ENCODE data around the gene CCDC13.
"Not testable (repeated sequence)": the region's sequence is repeated elsewhere in the genome, so short reads cannot be mapped to it uniquely, and the experiment has no call there.

Gene CCDC13, protein sequence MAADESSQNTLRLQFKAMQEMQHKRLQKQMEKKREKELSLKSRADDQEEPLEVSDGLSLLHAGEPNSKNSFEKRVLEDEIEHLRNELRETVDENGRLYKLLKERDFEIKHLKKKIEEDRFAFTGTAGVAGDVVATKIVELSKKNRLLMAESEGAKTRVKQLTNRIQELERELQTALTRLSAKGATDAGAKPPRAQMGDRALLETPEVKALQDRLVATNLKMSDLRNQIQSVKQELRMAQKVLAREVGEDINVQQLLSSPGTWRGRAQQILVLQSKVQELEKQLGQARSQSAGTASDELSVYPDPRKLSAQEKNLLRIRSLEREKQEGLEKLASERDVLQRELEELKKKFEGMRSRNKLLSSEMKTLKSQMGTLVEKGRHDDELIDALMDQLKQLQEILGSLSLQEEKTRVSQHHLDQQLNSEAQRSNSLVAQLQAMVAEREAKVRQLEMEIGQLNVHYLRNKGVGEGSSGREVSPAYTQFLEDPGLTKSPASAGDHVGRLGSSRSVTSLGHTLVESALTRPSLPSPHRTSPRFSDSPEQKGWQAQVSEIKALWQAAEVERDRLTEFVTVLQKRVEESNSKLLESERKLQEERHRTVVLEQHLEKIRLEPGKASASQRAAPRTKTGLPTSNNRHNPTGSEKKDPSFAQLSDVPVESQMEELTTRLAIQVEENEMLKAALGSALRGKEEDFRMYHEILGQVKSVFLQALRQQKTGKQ
- 0.04 to 0.41 (median 0.19) reads per million in 18 experiments for total RNA-seq

- DNase-seq = peak; percentile 97 to 98
Observed at GRCh38 chr3:42772670-42773408, at the start of gene CCDC13. Gene CCDC13, minus strand, starts transcription at chr3:42773253. Its CDS starts 14,908 bp downstream, at chr3:42758345.

- DNase-seq = no peak
Observed at GRCh38 chr3:42822828-42823227, 49.8 kb upstream of the CCDC13 start.

- DNase-seq = no peak
Observed at GRCh38 chr3:42820746-42821051, 47.6 kb upstream of the CCDC13 start.

GRCh38 chr3:42819351-42819965, 46.4 kb upstream of the CCDC13 start:
- DNase-seq = no peak

DNA sequence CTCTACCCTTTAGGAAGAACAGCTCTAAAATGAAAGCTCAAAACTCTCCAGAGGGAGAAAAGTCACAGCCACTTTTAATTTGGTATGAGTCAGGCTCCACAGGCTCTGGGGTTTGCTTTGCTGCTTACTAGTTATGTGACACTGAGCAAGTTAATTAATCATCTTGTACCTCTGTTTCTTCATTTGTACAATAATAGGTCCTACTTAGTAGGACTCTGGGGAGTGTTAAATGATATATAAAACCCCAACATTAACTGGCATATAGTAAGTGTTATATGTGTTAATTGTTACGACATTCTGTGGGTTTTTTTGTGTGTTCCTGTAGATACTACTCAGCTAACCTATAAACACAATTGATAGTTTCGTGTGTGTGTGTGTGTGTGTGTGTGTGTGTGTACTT, 42.8 kb upstream of the CCDC13 start:
- DNase-seq = no peak

GRCh38 chr3:42814914-42815507, 42.0 kb upstream of the CCDC13 start:
- DNase-seq = no peak

DNA sequence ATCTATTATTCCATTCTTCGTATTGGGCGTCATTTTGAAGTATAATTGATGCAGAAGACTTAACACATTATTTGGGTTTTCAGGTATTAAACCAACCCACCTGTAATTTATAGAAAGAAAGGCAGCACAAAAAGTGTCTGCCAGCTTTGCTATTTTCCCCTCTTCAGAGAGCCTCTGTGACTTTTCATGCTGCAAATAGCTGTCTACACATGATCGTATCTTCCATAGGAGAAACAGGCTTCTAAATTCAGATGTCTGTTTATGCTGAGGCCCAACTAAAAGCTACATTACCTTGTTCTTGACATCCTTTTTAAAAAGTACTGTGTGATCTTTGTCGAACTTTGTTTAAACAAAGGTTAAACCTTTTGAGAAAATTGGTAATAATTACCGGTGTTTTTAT, 41.2 kb upstream of the CCDC13 start:
- DNase-seq = no peak

DNA sequence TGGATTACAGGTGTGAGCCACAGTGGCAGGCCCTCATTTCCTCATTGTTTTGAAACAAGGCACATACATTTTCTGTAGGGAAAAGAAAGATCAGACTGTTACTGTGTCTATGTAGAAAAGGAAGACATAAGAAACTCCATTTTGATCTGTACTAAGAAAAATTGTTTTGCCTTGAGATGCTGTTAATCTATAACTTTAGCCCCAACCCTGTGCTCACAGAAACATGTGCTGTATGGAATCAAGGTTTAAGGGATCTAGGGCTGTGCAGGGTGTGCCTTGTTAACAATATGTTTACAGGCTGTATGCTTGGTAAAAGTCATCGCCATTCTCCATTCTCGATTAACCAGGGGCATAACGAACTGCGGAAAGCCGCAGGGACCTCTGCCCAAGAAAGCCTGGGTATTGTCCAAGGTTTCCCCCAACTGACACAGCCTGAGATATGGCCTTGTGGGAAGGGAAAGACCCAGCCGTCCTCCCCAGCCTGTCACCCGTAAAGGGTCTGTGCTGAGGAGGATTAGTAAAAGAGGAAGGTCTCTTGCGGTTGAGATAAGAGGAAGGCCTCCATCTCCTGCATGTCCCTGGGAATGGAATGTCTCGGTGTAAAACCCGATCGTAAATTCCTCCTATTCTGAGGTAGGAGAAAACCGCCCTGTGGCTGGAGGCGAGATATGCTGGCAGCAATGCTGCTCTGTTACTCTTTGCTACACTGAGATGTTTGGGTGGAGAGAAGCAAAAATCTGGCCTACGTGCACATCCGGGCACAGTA, 38.2 kb upstream of the CCDC13 start:
- not testable (repeated sequence) for DNase-seq

DNA sequence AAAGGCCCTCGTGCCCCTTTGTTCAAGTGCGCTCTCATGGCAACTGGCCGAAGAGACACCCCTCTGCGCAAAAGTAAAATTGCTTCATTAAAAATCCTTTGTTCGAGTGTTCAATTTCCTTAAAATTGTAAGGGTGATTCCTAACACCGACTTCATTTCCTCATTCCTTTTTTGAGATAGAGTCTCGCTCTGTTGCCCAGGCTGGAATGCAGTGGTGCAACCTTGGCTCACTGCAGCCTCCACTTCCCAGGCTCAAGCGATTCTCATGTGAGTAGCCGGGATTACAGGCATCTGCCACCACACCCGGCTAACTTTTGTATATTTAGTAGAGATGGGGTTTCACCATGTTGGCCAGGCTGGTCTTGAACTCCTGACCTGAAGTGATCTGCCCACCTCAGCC, 37.7 kb upstream of the CCDC13 start:
- not testable (repeated sequence) for DNase-seq

DNA sequence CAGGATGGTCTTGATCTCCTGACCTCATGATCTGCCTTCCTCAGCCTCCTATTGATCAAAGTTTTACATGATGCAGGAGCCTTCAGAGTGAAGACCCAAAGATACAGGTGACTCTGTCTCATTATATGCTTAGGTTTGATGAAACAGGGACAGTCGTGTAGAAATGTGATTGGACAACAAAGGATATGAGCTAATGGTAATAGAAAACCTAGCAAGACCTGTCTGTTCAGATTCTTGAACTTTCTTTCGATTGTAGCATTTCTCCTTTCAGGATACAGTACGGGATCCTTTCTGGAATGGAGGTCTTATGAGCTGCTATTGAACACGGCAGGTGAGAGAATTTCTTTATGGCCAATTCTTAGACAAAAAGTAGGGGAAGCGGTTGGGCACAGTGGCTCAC, 36.1 kb upstream of the CCDC13 start, which contains the start of gene ACKR2:
Gene ACKR2 (plus strand): TSS at position 244 of the 400 bp plus-strand sequence. CDS start 55,058 bp downstream, outside the sequence.
- DNase-seq = no peak

DNA sequence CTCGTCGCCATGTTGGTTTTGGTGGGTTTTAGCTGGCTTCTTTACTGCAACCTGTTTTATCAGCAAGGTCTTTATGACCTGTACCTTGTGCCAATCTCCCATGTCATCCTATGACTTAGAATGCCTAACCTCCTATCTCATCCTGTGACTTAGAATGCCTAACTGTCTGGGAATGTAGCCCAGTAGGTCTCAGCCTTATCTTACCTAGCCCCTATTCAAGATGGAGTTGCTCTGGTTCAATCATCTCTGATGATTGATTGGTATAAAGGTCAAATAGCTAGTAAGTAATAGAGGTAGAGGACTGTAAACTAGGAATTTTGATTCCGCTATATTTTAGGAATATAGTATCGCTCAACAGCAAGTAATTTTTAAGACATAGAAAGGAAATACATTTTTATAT, 34.9 kb upstream of the CCDC13 start:
- no peak for DNase-seq

- DNase-seq = no peak
Observed at GRCh38 chr3:42805141-42805821, 32.2 kb upstream of the CCDC13 start.

GRCh38 chr3:42804831-42805132, 31.7 kb upstream of the CCDC13 start:
- DNase-seq = no peak

DNA sequence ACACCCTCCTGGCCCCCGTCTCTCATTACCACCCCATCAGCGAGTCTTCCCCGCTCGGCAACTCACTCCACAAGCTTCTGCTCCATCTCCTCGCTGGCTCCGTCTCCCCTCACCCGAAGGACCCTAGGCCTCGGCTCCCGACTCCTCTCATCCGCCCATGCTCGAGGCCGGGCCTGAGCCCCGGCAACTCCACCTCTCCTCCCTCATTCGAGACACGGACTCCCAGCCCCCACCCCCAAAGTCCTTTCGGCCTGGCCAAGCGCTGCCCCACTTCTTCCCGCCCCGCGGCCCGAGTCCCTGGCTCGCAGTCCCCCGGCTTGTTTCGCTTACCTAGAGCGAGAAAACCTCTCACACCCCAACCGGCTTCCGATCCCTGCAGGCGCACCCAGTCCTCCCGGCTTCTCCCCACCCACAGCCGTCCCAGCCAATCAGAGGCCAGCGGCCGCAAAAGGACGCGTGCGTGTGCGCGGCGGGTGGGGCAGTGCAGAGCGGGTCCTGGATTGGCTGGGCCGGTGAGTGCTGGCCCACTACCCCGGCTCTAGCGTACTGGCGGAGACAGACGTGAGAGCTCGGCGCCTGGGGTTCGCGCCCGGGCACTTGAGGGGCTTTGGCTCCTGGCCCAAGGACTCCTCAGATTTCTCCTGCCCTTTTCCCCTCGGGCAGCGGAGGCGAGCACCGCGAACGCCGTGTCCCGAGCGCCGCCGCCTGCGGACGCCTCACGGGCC, 31.2 kb upstream of the CCDC13 start, which contains the start of gene HIGD1A:
Gene HIGD1A (minus strand): TSS at position 385 of the 725 bp plus-strand sequence. CDS start 10,237 bp downstream, outside the sequence.
- DNase-seq = peak; percentile 95 to 96

- DNase-seq = peak in 1 of 2 donors; percentile 21
Observed at GRCh38 chr3:42803414-42804105, 30.5 kb upstream of the CCDC13 start.

DNA sequence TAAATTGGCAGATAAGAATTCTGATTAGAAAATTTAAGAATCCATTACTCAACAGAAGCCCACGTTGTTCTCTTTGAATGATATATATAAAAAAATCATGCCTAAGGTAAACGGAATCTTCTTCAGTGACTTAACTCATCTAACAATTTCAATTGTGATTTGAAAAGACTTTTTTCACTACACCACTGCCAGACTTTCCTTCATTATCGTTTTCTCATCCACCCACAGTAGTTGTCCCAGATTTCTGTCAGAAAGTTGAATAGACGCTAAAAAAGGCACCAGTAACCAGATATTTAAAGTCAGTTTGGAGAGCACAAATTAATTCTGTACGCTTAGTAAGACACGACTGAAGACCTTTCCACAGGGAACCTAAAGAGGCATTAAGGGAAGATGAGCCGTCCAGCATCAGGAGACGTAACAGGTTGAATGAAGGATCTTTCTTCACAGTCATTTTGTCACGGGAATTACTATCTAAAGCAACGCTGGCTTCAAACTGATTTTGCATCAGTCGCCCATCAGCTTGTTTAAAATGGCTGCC, 29.9 kb upstream of the CCDC13 start:
- DNase-seq = no peak

DNA sequence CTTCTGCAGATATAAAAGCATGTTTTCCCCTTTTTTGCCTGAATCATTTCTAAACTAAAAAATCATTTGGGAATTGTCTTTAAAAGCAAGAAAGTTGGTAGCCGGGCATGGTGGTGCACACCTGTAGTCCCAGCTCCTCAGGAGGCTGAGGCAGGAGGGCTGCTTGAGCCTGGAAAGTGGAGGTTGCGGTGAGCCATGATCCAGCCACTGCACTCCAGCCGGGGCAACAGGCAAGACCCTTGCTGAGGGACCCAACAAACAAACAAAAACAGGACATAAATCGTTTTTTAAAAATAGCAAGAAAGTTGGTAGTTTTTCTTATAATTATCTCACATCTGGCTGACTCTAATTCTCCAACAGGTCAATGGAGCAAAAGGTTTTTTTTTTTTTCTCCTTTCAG, 28.7 kb upstream of the CCDC13 start:
- DNase-seq = no peak

DNA sequence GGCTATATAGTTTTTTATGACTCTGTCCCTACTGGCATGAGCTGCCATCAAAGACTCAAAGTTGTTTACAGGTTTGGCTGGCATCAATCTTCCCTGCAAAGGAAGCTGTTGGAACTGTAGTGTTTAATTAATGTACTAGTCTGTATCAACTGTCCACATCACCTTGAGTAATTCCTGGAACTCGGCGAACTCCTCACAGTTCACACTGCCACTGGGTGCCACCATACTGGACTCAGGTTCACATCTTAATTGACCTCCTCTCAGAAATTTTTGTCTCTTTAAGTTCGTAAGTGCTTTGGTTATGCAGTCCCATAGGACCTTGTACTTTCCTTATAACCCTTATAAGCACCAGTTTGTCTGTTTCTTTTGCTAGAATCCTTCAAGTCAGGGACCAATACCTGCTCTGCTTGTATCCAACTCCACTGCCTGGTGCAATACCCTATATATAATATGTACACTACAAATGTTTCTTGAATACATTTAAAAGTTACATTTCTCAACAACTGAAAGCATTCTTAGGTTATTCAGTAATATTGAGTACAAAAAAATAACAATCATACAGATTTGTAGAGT, 28.1 kb upstream of the CCDC13 start:
- DNase-seq = no peak

GRCh38 chr3:42800251-42800650, 27.2 kb upstream of the CCDC13 start:
- no peak for DNase-seq
